ENCODE data around the gene GSC2.

The GSC2 gene

DNA sequence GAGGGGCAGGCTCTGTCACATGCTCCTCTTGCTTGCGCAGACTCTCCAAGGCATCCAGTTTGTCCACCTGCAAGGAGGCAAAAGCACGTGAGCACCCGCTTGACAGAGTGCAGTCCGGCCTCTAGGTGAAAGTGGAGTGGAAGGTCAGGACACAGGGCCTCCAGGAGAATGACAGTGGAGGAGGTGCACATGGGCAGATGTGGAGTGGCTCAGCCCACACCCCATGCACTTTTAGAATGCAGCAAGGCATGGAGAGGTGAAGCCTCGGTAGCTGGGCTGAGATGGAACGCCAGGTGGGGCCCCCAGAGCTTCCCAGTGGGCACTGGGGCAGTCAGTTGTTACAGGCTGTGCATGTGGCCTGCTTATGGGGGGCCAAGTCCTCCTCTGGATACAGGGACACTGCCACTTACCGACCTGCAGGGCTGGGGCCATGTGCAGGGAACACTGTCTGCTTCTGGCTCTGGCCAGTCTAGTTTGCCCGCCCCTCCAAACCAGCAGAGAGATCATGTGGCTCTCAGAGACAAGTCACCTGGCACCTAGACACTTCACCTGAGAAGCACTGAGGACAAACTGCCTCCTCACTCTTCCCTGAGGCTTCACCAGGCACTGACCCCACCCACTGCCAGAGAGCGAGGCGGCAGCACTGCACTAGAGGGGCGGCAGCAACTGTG, 30.8 kb upstream of the GSC2 start:
- Histone ChIP-seq H3K36me3 (ENCODE audit: insufficient read depth, low read length) (no peaks in the 10 kb centered on the region), H3K9me2 (replicated peaks; ENCODE audit: low read depth, low read length) (no peaks in the 10 kb centered on the region), H3K4me3 (ENCODE audit: low read length, poor library complexity, severe bottlenecking) (no peak overlapping the region), H3K27me3 (ENCODE audit: insufficient read depth, low read length, poor library complexity, severe bottlenecking) (no peaks in the 10 kb centered on the region), H3K4me1 (ENCODE audit: insufficient read depth, low read length, poor library complexity, severe bottlenecking) (peaks cover 22% of the 10 kb centered on the region), H2AFZ (ENCODE audit: low read length) (no peak overlapping the region), H3K9ac (ENCODE audit: low read depth, low read length, poor library complexity, severe bottlenecking) (no peak overlapping the region), H3K9me3 (ENCODE audit: insufficient read depth, low read depth, low read length) (no peaks in the 10 kb centered on the region), H4K20me1 (ENCODE audit: insufficient read depth, low read length, poor library complexity, severe bottlenecking) (peaks cover 18% of the 10 kb centered on the region), H3K4me2 (ENCODE audit: low read depth, low read length, poor library complexity, severe bottlenecking) (no peak overlapping the region), H3K79me2 (ENCODE audit: insufficient read depth, low read length) (peaks cover 19% of the 10 kb centered on the region; the same call in 1 of the 2 replicates), H3F3A (ENCODE audit: low read depth) (no peaks in the 10 kb centered on the region)
- TF ChIP-seq EZH2phosphoT487 (IDR thresholded peaks at IDR 0.05; ENCODE audit: borderline replicate concordance) (no peak), CTCF (conservative IDR thresholded peaks at IDR 0.05; ENCODE audit: low read length) (no peak)

DNA sequence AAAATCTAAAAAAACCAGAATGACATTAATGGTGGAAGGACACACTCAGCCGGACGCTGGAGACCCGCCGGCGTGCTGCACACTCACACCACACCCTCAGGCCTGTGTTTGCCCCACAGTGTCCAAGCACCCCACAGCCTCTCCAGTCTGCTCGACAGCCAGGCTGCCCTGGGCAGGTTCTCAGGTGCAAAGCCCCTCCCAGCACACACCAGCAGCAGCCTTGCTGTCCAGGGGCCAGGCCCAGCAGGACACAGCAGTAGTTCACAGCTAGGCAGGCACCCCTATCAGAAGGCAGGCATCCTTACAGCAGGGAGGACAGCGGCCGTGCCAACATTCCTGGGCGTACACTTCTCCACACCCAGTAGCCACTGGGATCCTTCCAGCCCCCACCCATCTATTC, 30.1 kb upstream of the GSC2 start:
- Histone ChIP-seq H3K4me2 (ENCODE audit: low read depth, low read length, poor library complexity, severe bottlenecking) (no peak overlapping the region), H3K36me3 (ENCODE audit: insufficient read depth, low read length) (no peaks in the 10 kb centered on the region), H3K4me1 (ENCODE audit: insufficient read depth, low read length, poor library complexity, severe bottlenecking) (peaks cover 23% of the 10 kb centered on the region), H4K20me1 (ENCODE audit: insufficient read depth, low read length, poor library complexity, severe bottlenecking) (peaks cover 18% of the 10 kb centered on the region), H3K4me3 (ENCODE audit: low read length, poor library complexity, severe bottlenecking) (no peak overlapping the region), H3K27me3 (ENCODE audit: insufficient read depth, low read length, poor library complexity, severe bottlenecking) (no peaks in the 10 kb centered on the region), H3K9ac (ENCODE audit: low read depth, low read length, poor library complexity, severe bottlenecking) (no peak overlapping the region), H3F3A (ENCODE audit: low read depth) (no peaks in the 10 kb centered on the region), H3K9me2 (replicated peaks; ENCODE audit: low read depth, low read length) (no peaks in the 10 kb centered on the region), H3K9me3 (ENCODE audit: insufficient read depth, low read depth, low read length) (no peaks in the 10 kb centered on the region), H2AFZ (ENCODE audit: low read length) (no peak overlapping the region), H3K79me2 (ENCODE audit: insufficient read depth, low read length) (peaks cover 19% of the 10 kb centered on the region; the same call in 1 of the 2 replicates)
- no peak for TF ChIP-seq CTCF (conservative IDR thresholded peaks at IDR 0.05; ENCODE audit: low read length)
- TF ChIP-seq EZH2phosphoT487 (IDR thresholded peaks at IDR 0.05; ENCODE audit: borderline replicate concordance): no peak

GRCh38 chr22:19179497-19180048, 29.5 kb upstream of the GSC2 start:
- Histone ChIP-seq H3K9me2 (replicated peaks; ENCODE audit: low read depth, low read length) (no peaks in the 10 kb centered on the region), H3K4me2 (ENCODE audit: low read depth, low read length, poor library complexity, severe bottlenecking) (peak overlapping the region; percentile 98), H3K79me2 (ENCODE audit: insufficient read depth, low read length) (peaks cover 24% of the 10 kb centered on the region; the same call in 1 of the 2 replicates), H3K4me1 (ENCODE audit: insufficient read depth, low read length, poor library complexity, severe bottlenecking) (peaks cover 23% of the 10 kb centered on the region), H3K36me3 (ENCODE audit: insufficient read depth, low read length) (no peaks in the 10 kb centered on the region), H3K9me3 (ENCODE audit: insufficient read depth, low read depth, low read length) (no peaks in the 10 kb centered on the region), H4K20me1 (ENCODE audit: insufficient read depth, low read length, poor library complexity, severe bottlenecking) (peaks cover 18% of the 10 kb centered on the region), H3K9ac (ENCODE audit: low read depth, low read length, poor library complexity, severe bottlenecking) (peak overlapping the region; percentile 69), H3K4me3 (ENCODE audit: low read length, poor library complexity, severe bottlenecking) (peak overlapping the region; percentile 78), H2AFZ (ENCODE audit: low read length) (peak overlapping the region; percentile 92), H3F3A (ENCODE audit: low read depth) (no peaks in the 10 kb centered on the region), H3K27me3 (ENCODE audit: insufficient read depth, low read length, poor library complexity, severe bottlenecking) (no peaks in the 10 kb centered on the region)
- TF ChIP-seq CTCF (conservative IDR thresholded peaks at IDR 0.05; ENCODE audit: low read length) (peak; percentile 76), EZH2phosphoT487 (IDR thresholded peaks at IDR 0.05; ENCODE audit: borderline replicate concordance) (no peak)
